ENCODE data around the gene PRKG1. TPM values are rescaled to one million over a fixed set of nuclear protein-coding genes. Genes with fewer than 3 reads are reported as not detected.

The PRKG1 gene
- total and polyA plus RNA-seq, 2 of the 8 experiments (the other 6 are each of a cell fraction or from before 2014, with no cell fraction given), result 4.2 to 15.2 TPM

DNA sequence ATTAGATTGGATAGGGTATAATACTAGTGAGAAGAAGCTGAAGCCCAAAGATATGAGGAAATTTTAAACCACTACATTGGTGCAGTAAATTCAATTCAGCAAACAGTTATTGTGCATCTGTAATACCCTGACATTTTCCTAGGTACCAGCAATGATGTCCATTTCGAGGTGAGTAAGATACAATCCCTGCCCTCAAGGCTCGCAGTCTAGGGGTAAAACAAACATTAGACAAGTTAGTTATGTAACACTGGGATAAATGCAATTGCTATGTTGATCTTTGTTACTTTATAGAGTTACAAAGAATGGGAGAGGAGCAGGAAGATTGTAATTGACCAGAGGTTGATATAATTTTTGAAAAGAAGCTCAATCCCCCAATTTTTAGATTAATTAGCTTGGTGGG is 168.1 kb downstream of the PRKG1 start:
- H4K20me1 ChIP-seq (replicated peaks in 1 of 2; ENCODE audit: control insufficient read depth in 1 of 2, insufficient read depth in 2 of 2, low read length in 2 of 2), result no peaks in the 10 kb centered on the region
- peaks cover 0 to 1% (median 0%) of the 10 kb centered on the region in 4 experiments; a peak in 1 of 7 replicates for H3K27me3 ChIP-seq (replicated peaks in 1 of 4; ENCODE audit: control insufficient read depth in 3 of 4, extremely low read depth in 1 of 4, insufficient read depth in 3 of 4, low read length in 3 of 4)
- 89% methylated on average over 2 of the region's 2 CpGs; no CpG with 5 or more reads in 1 of the 2 experiments for WGBS, 2 experiments (ENCODE audit: extremely low coverage in 1 of 2, insufficient coverage in 1 of 2, insufficient read length in 1 of 2, insufficient replicate concordance in 2 of 2, low coverage in 1 of 2, low lambda C conversion rate in 2 of 2, missing lambda C conversion rate in 1 of 2)
- H3K4ac ChIP-seq (replicated peaks; ENCODE audit: insufficient read length, low read depth, low read length), result no peak overlapping the region
- no peak overlapping the region for H4K8ac ChIP-seq (ENCODE audit: extremely low read depth, insufficient read depth, low read length)
- no peak overlapping the region for H4K5ac ChIP-seq (ENCODE audit: insufficient read length, low read depth, low read length)
- H3K79me1 ChIP-seq (ENCODE audit: low read depth, low read length), result no peaks in the 10 kb centered on the region
- H2BK120ac ChIP-seq (replicated peaks; ENCODE audit: low read depth, low read length), result no peak overlapping the region
- no peak overlapping the region for H2AK5ac ChIP-seq (ENCODE audit: low read depth, low read length)
- peaks cover 2 to 15% (median 8%) of the 10 kb centered on the region in 4 experiments; a peak in 5 of 7 replicates for H3K4me1 ChIP-seq (replicated peaks in 1 of 4; ENCODE audit: control insufficient read depth in 3 of 4, insufficient read depth in 4 of 4, low read length in 3 of 4)
- H2BK20ac ChIP-seq (ENCODE audit: low read length), result no peak overlapping the region
- no peak overlapping the region for H3K4me2 ChIP-seq (ENCODE audit: insufficient read depth in 1 of 2, low read depth in 2 of 2, low read length in 2 of 2)
- no peak overlapping the region for H2AFZ ChIP-seq (ENCODE audit: low read length)
- ChIA-PET POLR2A (ENCODE audit: partially characterized antibody) (no interaction called here), CTCF (ENCODE audit: partially characterized antibody) (interaction anchor here (1.0 kb wide), 1 partner anchor 10 kb away, joined by 4 read pairs; no protein-coding TSS in a partner anchor)
- H3K79me2 ChIP-seq (ENCODE audit: control insufficient read depth in 1 of 2, insufficient read depth in 2 of 2, low read length in 2 of 2), result 0 out of 4 replicates have a peak, but pooled peaks cover 0 to 7% of the 10 kb centered on the region in 2 experiments
- no peak overlapping the region for H2BK15ac ChIP-seq (ENCODE audit: low read length)
- H3K36me3 ChIP-seq (ENCODE audit: control insufficient read depth in 2 of 4, insufficient read depth in 4 of 4, low read length in 3 of 4), result no peaks in the 10 kb centered on the region
- no peak overlapping the region for H3K27ac ChIP-seq (ENCODE audit: low read depth, low read length)
- FAIRE-seq (no peak), DNase-seq (ENCODE audit: low read depth in 1 of 2, low spot score in 2 of 2) (no peak)
- H3K9me3 ChIP-seq (ENCODE audit: insufficient read depth in 2 of 2, low read depth in 1 of 2, low read length in 1 of 2), result no peaks in the 10 kb centered on the region
- no peak overlapping the region for H3K9ac ChIP-seq (replicated peaks in 1 of 4; ENCODE audit: extremely low read depth in 1 of 4, low read depth in 3 of 4, low read length in 3 of 4)
- H2BK5ac ChIP-seq (ENCODE audit: low read depth, low read length), result no peak overlapping the region
- no peak overlapping the region for H2BK12ac ChIP-seq (ENCODE audit: low read depth, low read length)
- H3K23ac ChIP-seq (ENCODE audit: insufficient read length), result no peak overlapping the region
- H3K14ac ChIP-seq (ENCODE audit: insufficient read length), result no peak overlapping the region
- H3K23me2 ChIP-seq (ENCODE audit: low read depth, low read length), result no peaks in the 10 kb centered on the region
- TF ChIP-seq SIRT6 (IDR thresholded peaks at IDR 0.05; ENCODE audit: low read length) (no peak), NRF1 (IDR thresholded peaks at IDR 0.05; ENCODE audit: low read depth, low read length) (no peak)
- TF ChIP-seq, protein P1, sequence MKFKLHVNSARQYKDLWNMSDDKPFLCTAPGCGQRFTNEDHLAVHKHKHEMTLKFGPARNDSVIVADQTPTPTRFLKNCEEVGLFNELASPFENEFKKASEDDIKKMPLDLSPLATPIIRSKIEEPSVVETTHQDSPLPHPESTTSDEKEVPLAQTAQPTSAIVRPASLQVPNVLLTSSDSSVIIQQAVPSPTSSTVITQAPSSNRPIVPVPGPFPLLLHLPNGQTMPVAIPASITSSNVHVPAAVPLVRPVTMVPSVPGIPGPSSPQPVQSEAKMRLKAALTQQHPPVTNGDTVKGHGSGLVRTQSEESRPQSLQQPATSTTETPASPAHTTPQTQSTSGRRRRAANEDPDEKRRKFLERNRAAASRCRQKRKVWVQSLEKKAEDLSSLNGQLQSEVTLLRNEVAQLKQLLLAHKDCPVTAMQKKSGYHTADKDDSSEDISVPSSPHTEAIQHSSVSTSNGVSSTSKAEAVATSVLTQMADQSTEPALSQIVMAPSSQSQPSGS (IDR thresholded peaks at IDR 0.05; ENCODE audit: low read length), result no peak
- H3K18ac ChIP-seq (ENCODE audit: extremely low read depth, low read length), result no peak overlapping the region
- no peak overlapping the region for H3K56ac ChIP-seq (replicated peaks; ENCODE audit: insufficient read length, low read depth, low read length)
- H4K91ac ChIP-seq (replicated peaks; ENCODE audit: insufficient read length, low read length), result no peak overlapping the region
- H3K4me3 ChIP-seq (ENCODE audit: extremely low read depth in 1 of 4, insufficient read depth in 2 of 4, low read depth in 3 of 4, low read length in 4 of 4), result no peak overlapping the region

Data from H1 (cell line).